Inflammatory macrophage treated with lipopolysaccharide for 1 hour (primary cell): Measurements from ENCODE around the gene PTH2.

Experiments
- DNase-seq, 2 donors: peaks; one replicate each; pipeline ENCODE4 v3.0.0-alpha.2; 2020 to 2022

PTH2 gene

GRCh38 chr19:49409441-49410029, 13.7 kb downstream of the PTH2 start:
- peak; percentile 69 to 75 for DNase-seq

GRCh38 chr19:49408816-49409440, 14.3 kb downstream of the PTH2 start:
- DNase-seq: peak; percentile 34 to 69

GRCh38 chr19:49407482-49408015, 15.7 kb downstream of the PTH2 start:
- no peak for DNase-seq

- DNase-seq: no peak
Observed at GRCh38 chr19:49407079-49407478, 16.2 kb downstream of the PTH2 start.

GRCh38 chr19:49403404-49404187, 19.6 kb downstream of the PTH2 start:
- DNase-seq: no peak

- DNase-seq: no peak
Observed at GRCh38 chr19:49400029-49400428, 23.2 kb downstream of the PTH2 start.

- DNase-seq: no peak
Observed at GRCh38 chr19:49398931-49399330, 24.3 kb downstream of the PTH2 start.

GRCh38 chr19:49398001-49398615, 25.1 kb downstream of the PTH2 start:
- no peak for DNase-seq

GRCh38 chr19:49396738-49397505, 26.3 kb downstream of the PTH2 start:
- DNase-seq: no peak

- no peak for DNase-seq
Observed at GRCh38 chr19:49395581-49396407, 27.4 kb downstream of the PTH2 start.

GRCh38 chr19:49393881-49394280, 29.4 kb downstream of the PTH2 start:
- DNase-seq: no peak

- DNase-seq: peak; percentile 61 to 79
Observed at GRCh38 chr19:49391581-49392399, 31.5 kb downstream of the PTH2 start.

GRCh38 chr19:49390929-49391359, 32.3 kb downstream of the PTH2 start:
- DNase-seq: no peak

GRCh38 chr19:49390131-49390928, 32.9 kb downstream of the PTH2 start:
- no peak for DNase-seq

GRCh38 chr19:49389406-49389805, 33.8 kb downstream of the PTH2 start:
- DNase-seq: no peak

GRCh38 chr19:49387936-49388372, 35.3 kb downstream of the PTH2 start, which contains the start of gene KASH5:
Gene KASH5 (plus strand): TSS chr19:49388249. CDS start chr19:49390884, 2,635 bp downstream.
- DNase-seq: peak; percentile 72

- DNase-seq: no peak
Observed at GRCh38 chr19:49383599-49383998, 39.6 kb downstream of the PTH2 start.

GRCh38 chr19:49382639-49383038, 40.6 kb downstream of the PTH2 start:
- DNase-seq: no peak

GRCh38 chr19:49380391-49380790, 42.9 kb downstream of the PTH2 start:
- DNase-seq: no peak

GRCh38 chr19:49378512-49378911, 44.7 kb downstream of the PTH2 start:
- no peak for DNase-seq
